HPDE6-E6E7 (cell line): Measurements from ENCODE around the gene ARFRP1.
"Not testable (repeated sequence)": the region's sequence is repeated elsewhere in the genome, so short reads cannot be mapped to it uniquely, and the experiment has no call there.

Experiments
- DNase-seq: peaks from one replicate; pipeline ENCODE4 v3.0.0; 2011; ENCODE audit warnings: missing footprints; ENCODE audit errors: extremely low spot score

ARFRP1 gene

DNA sequence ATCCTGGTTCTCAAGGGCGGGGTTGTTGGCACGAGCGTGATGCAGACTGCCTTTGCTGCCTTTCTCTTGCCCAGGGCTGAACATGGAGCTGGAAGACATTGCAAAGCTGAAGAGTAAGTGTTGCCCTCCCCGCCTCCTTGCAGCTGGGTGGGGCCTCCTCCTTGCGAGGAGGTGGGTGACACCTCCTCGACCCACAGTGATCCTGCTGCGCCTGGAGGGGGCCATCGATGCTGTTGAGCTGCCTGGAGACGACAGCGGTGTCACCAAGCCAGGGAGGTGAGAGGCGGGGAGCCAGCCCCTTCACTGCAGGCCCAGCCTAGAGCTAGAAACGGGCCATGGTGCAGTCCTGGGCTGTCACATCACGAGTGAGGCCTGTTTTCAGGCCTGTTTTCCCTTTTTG lies 29.7 kb downstream of the ARFRP1 start:
- no peak for DNase-seq

DNA sequence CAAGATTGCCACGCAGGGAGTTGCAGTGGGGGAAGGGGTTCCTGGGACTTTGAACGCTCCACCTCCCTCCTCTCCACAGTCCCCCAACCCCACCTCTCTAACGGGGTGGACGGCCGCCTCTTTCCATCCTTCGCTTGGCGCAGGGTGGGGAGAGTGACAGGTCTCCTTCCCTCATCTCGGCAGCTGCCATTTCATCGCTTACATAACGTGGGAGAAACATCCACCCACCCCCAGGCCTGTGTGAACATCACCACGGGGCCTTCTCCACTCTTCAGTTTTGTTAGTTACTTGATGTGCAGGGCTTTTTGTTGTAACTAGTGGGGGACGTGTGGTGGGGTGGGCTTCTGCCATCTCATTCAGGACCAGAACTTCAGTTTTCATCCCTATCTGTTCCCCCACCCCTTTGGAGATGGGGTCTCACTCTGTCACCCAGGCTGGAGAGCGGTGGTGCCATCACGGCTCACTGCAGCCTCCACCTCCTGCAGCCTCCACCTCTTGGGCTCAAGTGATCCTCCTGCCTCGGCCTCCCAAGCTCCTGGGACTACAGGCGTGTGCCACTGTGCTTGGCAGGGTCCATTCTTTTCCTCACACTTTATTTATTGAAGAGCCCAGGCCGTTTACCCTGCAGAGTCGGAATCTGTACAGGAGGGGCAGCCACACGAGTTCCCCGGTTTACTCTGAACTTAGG lies 32.0 kb downstream of the ARFRP1 start:
- no peak for DNase-seq

DNA sequence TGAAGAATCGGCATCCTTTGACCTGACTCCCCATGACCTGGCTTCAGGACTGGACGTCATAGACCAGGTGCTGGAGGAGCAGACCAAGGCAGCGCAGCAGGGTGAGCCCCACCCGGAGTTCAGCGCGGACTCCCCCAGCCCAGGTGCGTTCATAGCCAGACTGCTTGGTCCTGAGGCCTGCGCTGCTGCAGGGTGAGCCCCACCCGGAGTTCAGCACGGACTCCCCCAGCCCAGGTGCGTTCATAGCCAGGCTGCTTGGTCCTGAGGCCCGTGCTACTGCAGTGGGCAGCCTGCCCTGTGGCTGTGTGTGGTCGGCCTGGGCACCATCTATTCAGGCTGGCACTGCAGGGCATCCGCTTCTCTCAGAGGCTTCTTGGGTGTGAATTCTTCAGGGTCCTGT lies 33.8 kb downstream of the ARFRP1 start:
- DNase-seq = no peak

DNA sequence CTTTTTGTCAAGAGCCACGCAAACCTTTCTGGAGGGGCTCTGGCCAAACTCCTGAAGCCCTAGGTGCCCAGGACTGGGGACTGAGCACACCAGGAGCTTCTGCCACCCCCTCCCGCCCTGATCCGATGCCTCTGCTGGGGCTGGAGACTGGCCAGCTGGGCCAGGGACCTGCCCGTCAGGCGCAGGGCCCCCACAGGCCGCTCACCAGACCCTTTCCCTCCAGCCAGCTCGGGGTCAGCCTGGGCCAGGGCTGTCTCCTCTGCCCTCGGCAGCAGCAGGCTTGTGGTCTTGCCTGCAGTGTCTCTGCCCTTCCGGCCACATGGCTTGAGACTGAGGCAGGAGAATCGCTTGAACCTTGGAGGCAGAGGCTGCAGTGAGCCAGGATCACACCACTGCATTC lies 35.1 kb downstream of the ARFRP1 start:
- no peak for DNase-seq

GRCh38 chr20:63671695-63672094 lies 36.1 kb downstream of the ARFRP1 start:
- not testable (repeated sequence) for DNase-seq

- DNase-seq = no peak
Observed at GRCh38 chr20:63668351-63668750, 39.4 kb downstream of the ARFRP1 start.

DNA sequence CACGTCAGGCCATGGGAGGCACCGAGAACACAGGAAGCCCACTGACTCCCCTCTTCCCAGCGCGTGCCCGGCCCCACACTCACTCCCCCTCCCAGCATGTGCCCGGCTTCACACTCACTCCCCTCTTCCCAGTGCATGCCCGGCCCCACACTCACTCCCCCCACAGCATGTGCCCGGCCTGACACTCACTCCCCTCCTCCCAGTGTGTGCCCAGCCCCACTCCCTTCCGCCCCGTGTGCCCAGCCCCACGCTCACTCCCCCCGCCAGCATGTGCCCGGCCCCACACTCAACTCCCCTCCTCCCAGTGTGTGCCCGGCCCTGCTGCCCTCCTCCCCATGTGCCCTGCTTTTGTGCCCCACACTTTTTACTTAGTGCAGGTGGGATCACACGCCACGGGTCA lies 39.9 kb downstream of the ARFRP1 start:
- DNase-seq = no peak

GRCh38 chr20:63665708-63666107 lies 42.1 kb downstream of the ARFRP1 start:
- no peak for DNase-seq

DNA sequence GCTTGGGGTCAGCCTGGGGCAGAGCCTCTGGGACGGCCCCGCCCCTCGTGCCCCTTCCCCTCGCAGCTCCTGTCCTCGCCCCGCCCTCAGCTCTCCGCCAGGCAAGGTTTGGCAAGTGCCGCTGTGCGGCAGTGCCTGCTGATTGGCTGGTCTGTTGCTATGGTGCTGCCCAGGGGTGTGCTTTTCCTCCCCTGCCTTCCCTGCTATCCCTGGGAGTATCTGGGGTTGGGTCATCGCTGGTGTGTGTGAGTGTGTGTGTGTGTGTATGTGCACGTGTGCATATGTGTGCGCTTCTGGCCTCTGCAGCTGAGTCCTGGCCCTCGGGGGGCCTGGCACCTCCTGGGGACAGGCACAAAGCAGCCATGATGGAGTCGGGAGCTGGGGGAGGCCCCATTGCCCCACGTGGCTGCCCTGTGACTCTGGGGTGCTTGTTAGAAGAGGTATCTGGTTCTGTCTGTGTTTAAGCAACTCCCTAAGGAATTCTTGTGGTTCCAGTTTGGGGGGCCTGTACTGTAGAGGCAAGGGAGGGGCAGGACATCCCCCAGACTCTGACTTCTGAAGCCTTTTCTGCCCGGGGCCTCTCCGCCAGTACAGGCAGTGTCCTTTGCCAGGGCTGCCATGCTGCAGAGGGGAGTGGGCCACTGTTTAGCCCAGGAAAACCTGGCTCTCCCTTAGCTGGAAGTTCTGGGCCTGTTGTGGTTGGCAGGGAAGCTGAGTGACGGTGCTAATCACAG lies 42.7 kb downstream of the ARFRP1 start:
- DNase-seq = no peak

GRCh38 chr20:63664143-63664851 lies 43.5 kb downstream of the ARFRP1 start:
- DNase-seq = no peak

GRCh38 chr20:63663332-63664066 lies 44.3 kb downstream of the ARFRP1 start:
- DNase-seq = no peak

DNA sequence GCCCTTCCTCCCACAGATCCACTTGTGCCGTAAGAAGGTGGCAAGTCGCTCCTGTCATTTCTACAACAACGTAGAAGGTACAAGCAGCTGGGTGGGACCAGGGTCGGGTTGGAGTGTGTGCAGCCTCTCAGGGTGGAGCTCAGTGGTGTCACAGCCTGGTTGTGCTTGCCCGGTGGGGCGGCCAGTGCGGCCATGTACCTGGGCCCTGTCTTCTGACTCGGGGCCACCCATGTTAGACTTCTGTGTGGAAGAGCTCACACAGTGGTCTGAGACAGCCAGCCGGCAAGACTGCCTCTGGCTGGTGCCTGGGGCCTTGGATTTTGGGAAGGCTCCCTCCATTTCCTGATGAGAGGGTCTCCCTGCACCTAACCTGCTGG lies 45.0 kb downstream of the ARFRP1 start:
- DNase-seq = no peak

DNA sequence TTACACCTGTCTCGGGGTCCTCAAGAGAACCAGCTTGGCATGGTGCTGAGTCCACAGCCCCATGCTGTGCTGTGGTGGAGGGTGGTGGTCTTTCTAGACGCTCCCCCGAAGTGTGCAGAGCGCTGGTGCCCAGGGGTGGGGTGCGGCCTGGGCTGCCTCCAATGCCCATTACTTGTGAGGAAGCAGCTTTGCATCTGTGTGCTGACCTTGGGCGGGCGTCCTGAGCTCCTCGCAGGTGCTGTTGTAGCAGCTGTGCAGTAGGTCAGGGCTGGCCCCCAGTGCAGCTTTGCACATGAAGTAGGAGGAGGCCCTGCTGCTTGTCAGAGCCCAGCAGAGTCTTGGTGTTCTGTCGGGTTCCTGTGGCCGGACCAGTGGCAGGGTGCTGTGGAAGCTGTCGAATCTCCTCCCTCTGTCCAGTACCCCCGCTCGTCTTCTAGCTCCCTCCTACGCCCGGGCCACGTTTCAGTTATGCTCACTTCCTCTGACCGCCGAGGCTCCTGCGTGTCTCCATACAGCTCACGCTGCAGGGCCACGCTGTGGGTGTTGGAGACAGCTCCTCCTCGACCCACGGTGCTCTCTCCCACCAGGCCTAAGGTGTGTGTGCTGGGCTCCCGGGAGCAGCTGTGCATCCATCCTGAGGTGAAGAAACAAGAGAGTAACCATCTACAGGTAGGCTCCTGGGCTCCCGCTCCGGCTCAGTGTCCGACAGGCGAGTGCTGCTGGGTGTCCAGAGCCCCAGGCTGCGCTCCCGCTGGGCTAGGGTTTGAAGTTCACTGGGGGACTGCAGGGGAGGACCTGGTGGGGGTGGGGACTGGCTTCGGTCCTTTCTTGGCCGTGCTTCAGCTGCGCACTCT lies 45.6 kb downstream of the ARFRP1 start:
- DNase-seq = no peak

DNA sequence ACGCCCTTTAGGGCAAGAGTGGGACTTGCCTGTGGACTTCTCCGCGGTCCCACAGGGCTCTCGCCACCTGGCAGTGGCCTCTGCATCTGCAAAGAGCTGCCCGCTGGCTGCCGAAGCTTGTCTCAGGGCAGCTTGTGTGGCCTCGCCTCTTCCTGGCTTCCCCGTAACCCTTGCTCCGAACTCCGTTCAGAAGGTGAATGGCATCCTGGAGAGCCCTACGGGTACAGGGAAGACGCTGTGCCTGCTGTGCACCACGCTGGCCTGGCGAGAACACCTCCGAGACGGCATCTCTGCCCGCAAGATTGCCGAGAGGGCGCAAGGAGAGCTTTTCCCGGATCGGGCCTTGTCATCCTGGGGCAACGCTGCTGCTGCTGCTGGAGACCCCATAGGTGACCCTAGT lies 46.7 kb downstream of the ARFRP1 start:
- DNase-seq = no peak

- no peak for DNase-seq
Observed at GRCh38 chr20:63660622-63661021, 47.2 kb downstream of the ARFRP1 start.

DNA sequence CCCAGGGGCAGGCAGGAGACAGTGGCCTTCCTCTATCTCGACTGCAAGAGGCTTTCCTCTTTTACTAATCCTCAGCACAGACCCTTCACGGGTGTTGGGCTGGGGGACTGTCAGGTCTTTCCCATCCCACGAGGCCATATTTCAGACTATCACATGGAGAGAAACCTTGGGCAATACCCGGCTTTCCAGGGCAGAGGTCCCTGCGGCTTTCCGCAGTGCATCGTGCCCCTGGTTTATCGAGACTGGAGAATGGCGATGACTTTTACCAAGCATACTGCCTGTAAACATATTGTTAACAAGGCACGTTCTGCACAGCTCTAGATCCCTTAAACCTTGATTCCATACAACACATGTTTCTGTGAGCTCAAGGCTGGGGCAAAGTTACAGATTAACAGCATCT lies 47.6 kb downstream of the ARFRP1 start:
- DNase-seq = not testable (repeated sequence)

- DNase-seq = no peak
Observed at GRCh38 chr20:63659370-63659769, 48.4 kb downstream of the ARFRP1 start.

DNA sequence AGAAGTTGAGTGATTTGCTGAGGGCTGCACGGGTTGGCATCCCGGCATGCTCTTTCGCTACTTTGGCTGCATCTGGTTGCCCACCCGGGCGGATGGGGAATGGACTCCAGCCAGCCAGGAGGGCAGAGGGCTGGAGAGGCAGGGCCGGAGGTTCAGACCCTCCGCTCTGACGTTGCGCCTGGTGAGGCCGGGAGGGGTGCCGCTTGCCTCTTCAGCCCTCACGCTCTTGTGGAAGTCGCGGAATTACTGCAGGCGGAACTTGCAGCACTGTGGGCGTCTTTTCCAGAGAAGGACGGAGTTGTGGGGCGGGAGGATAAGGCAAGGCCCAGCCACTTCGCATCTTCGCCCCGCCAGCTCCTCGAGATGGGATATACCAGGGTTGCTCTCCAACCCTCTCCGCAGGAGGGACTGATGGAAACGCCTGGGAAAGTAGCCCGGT lies 49.0 kb downstream of the ARFRP1 start:
- DNase-seq = no peak

DNA sequence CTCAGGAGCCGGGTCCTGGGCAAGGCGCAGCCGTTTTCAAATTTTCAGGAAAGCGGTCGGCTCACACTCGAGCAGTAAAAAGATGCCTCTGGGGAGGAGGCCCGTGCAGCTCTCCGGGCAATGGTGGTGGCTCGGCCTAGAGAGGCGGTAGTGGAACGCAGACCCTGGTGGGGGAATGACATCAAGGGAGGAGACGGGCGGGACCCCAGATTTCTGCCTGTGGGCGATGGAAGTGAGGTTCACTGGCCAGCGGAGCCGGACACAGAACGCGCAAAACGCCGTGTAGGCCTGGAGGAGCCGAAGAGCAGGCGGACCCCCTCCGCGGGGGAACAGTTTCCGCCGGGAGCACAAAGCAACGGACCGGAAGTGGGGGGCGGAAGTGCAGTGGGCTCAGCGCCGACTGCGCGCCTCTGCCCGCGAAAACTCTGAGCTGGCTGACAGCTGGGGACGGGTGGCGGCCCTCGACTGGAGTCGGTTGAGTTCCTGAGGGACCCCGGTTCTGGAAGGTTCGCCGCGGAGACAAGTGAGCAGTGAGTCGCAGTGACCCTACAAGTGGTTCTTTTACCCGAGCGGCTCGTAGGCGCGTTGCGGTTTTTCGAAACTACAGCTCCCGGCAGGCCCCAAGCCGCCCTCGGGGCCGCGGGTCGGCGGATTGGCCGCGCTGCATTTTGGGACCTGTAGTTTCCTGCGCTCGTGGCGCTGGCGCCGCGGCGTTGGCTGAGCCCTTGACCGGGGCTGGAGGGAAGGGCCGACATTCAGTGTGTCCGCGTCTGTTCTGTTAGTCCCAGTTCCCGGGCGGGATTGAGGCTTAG lies 49.6 kb downstream of the ARFRP1 start, which contains the start of gene RTEL1:
Gene RTEL1, plus strand, starts transcription at position 376 of the 812 bp plus-strand sequence. CDS start 1,091 bp downstream, outside the sequence.
- DNase-seq = peak; percentile 100

DNA sequence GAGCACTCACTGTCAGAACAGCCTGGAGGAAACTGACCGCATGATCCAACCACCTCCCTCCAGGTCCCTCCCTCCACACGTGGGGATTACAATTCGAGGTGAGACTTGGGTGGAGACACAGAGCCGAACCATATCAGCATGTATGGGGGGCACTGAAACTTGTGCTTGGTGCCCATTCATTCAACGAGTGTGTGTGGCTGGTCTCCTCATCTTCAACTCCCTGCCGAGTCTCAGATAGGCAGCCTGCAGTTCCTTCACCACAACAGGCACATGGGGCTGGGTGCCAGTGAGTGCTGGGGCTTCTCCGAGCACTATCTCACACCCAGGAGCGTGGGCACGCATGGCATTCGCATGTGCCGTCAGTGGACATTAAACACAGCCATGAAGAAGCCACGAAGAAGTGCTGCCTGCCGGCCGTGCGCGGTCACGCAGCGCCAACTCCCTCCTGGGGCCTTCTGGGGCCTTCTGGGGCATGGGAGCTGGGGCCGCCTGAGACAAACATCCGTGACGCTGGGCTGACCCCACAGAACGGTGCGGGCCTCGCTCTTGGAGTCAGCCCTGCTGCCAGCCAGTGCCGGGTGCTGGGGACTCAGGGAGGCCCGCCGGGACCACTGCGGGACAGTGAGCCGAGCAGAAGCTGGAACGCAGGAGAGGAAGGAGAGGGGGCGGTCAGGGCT lies 50.4 kb downstream of the ARFRP1 start:
- DNase-seq = no peak
